GM19043 (cell line): Measurements from ENCODE around the gene ZNF20.

Source experiments
- ATAC-seq: cut with Tn5 transposase; IDR thresholded peaks from one replicate; pipeline ENCODE4 v1.9.1; 2021; ENCODE audit warnings: low read depth; ENCODE audit not compliant: unreplicated experiment

ZNF20 gene

GRCh38 chr19:12139885-12140544 is at the start of gene ZNF20:
ZNF20 (minus strand) TSS chr19:12140350; CDS start chr19:12140182, 168 bp downstream.
- ATAC-seq = peak; percentile 91

GRCh38 chr19:12187625-12188024 is 47.5 kb upstream of the ZNF20 start:
- ATAC-seq = no peak

- no peak for ATAC-seq
Measured at GRCh38 chr19:12180377-12180776, 40.2 kb upstream of the ZNF20 start.

- no peak for ATAC-seq
Measured at GRCh38 chr19:12166626-12167025, 26.5 kb upstream of the ZNF20 start.

GRCh38 chr19:12163826-12164225 is 23.7 kb upstream of the ZNF20 start:
- no peak for ATAC-seq

- ATAC-seq = peak; percentile 95
Measured at GRCh38 chr19:12162882-12163806, 23.0 kb upstream of the ZNF20 start, which contains the start of gene ZNF136. ZNF136 (plus strand) TSS chr19:12163096; CDS start chr19:12163204, 108 bp downstream.

GRCh38 chr19:12162513-12162881 is 22.3 kb upstream of the ZNF20 start:
- ATAC-seq = no peak

- no peak for ATAC-seq
Measured at GRCh38 chr19:12159773-12160414, 19.7 kb upstream of the ZNF20 start.

GRCh38 chr19:12156223-12157058 is 16.3 kb upstream of the ZNF20 start, which contains the start of gene ZNF625:
ZNF625 (minus strand) TSS chr19:12156734; CDS start chr19:12156558, 176 bp downstream.
- ATAC-seq = no peak

- ATAC-seq = no peak
Measured at GRCh38 chr19:12155324-12155860, 15.2 kb upstream of the ZNF20 start.

- no peak for ATAC-seq
Measured at GRCh38 chr19:12145348-12145747, 5.2 kb upstream of the ZNF20 start.

- no peak for ATAC-seq
Measured at GRCh38 chr19:12141405-12141736, 1.2 kb upstream of the ZNF20 start.

GRCh38 chr19:12140545-12141404 is 625 bp upstream of the ZNF20 start:
- ATAC-seq = no peak

- no peak for ATAC-seq
Measured at GRCh38 chr19:12139269-12139668, 881 bp downstream of the ZNF20 start.

- no peak for ATAC-seq
Measured at GRCh38 chr19:12137221-12137940, 2.8 kb downstream of the ZNF20 start.

GRCh38 chr19:12133069-12133468 is 7.1 kb downstream of the ZNF20 start:
- no peak for ATAC-seq

- ATAC-seq = no peak
Measured at GRCh38 chr19:12126707-12127106, 13.4 kb downstream of the ZNF20 start.

- no peak for ATAC-seq
Measured at GRCh38 chr19:12117201-12117970, 22.8 kb downstream of the ZNF20 start.
